ENCODE measurements around the gene NOB1. TPM values are rescaled to one million over a fixed set of nuclear protein-coding genes. Genes with fewer than 3 reads are reported as not detected.

The NOB1 gene
- total RNA-seq, 1 donor from 2014 or later = 59.9 TPM

Other genes with a start within 250 kb of the NOB1 start
- 28.3 TPM for gene NFAT5, start 189.0 kb downstream of the NOB1 start, total RNA-seq
- gene NQO1, start 28.4 kb downstream of the NOB1 start, total RNA-seq = 84.6 TPM
- gene WWP2, start 7.4 kb upstream of the NOB1 start, total RNA-seq = 31.6 TPM
- 0.36 TPM for gene CLEC18A, start 196.4 kb upstream of the NOB1 start, total RNA-seq